Tibial nerve (tissue), 4 donors: ENCODE data around the gene SLC39A9.

Experiments used
- CTCF ChIP-seq, 5 experiments: fragments of 200-600 bp in 3 of 5; fragments of 450-650 bp in 2 of 5; sonication (generic) in 3 of 5; IDR thresholded peaks; one replicate each; pipeline ENCODE4 v1.5.1; 2016 to 2019; ENCODE audit warnings: antibody characterized with exemption in 5 of 5, mild to moderate bottlenecking in 3 of 5, moderate library complexity in 2 of 5
- EP300 ChIP-seq, 2 donors: sonication (generic); formaldehyde crosslinking; IDR thresholded peaks; one replicate each; pipeline ENCODE4 v1.6.1; 2017; ENCODE audit warnings: antibody characterized with exemption in 2 of 2, mild to moderate bottlenecking in 1 of 2
- POLR2A ChIP-seq, 2 donors: fragments of 450-650 bp; IDR thresholded peaks; one replicate each; pipeline ENCODE4 v1.6.1; 2017; ENCODE audit warnings: antibody characterized with exemption in 2 of 2, mild to moderate bottlenecking in 2 of 2, moderate library complexity in 2 of 2

GRCh38 chr14:69429643-69430042, 31.2 kb downstream of the SLC39A9 start:
- TF ChIP-seq CTCF (IDR thresholded peaks at IDR 0.05) (no peak), EP300 (IDR thresholded peaks at IDR 0.05) (no peak), POLR2A (IDR thresholded peaks at IDR 0.05) (no peak)
